Sigmoid colon (tissue), 7 donors: ENCODE data around the gene FAM50B. TPM values are rescaled to one million over a fixed set of nuclear protein-coding genes. Genes with fewer than 3 reads are reported as not detected.

Experiments
- DNase-seq: peaks from one replicate; pipeline ENCODE4 v3.0.0-alpha.2; 2019
- H3K27ac ChIP-seq, 4 donors: fragments of 200-600 bp; sonication (generic); one replicate each; pipeline ENCODE4 v1.5.1; 2016 to 2019; ENCODE audit warnings: mild to moderate bottlenecking in 1 of 4
- H3K27me3 ChIP-seq, 3 donors: fragments of 200-600 bp; sonication (generic); one replicate each; pipeline ENCODE4 v1.5.1; 2019; ENCODE audit warnings: mild to moderate bottlenecking in 1 of 3
- H3K36me3 ChIP-seq, 4 donors: fragments of 200-600 bp; sonication (generic); one replicate each; pipeline ENCODE4 v1.5.1; 2016 to 2019
- H3K4me1 ChIP-seq, 4 donors: fragments of 200-600 bp; sonication (generic); one replicate each; pipeline ENCODE4 v1.5.1; 2017 to 2019
- H3K4me3 ChIP-seq, 4 donors: fragments of 200-600 bp; sonication (generic); one replicate each; pipeline ENCODE4 v1.5.1; 2017 to 2019; ENCODE audit warnings: mild to moderate bottlenecking in 2 of 4, moderate library complexity in 1 of 4
- H3K9me3 ChIP-seq, 4 donors: fragments of 200-600 bp in 3 of 4; sonication (generic) in 3 of 4; one replicate each; pipeline versions ENCODE4 v1.5.1 to v1.6.1; 2013 to 2019
- EP300 ChIP-seq, 4 donors: sonication (generic); formaldehyde crosslinking; IDR thresholded peaks; one replicate each; pipeline ENCODE4 v1.6.1; 2017; ENCODE audit warnings: antibody characterized with exemption in 4 of 4
- POLR2A ChIP-seq, 2 donors: fragments of 450-650 bp; IDR thresholded peaks; one replicate each; pipeline ENCODE4 v1.6.1; 2016; ENCODE audit warnings: antibody characterized with exemption in 2 of 2, mild to moderate bottlenecking in 2 of 2, moderate library complexity in 2 of 2
- POLR2AphosphoS5 ChIP-seq, 4 donors: sonication (generic); formaldehyde crosslinking; IDR thresholded peaks; one replicate each; pipeline ENCODE4 v1.6.1; 2017; ENCODE audit warnings: antibody characterized with exemption in 4 of 4
- WGBS, 2 donors: extraction: QIAGEN DNeasy Blood & Tissue Kit; methylation state at CpG; one replicate each; pipeline ENCODE4 v1.1.7; 2013; 5-methylcytosine and 5-hydroxymethylcytosine counted together
- intact Hi-C: fragments of 100-400 bp; cut with DNase I; formaldehyde crosslinking; loops from one replicate; pipeline ENCODE4 v1.15.1; 2023
- polyA plus RNA-seq, 3 donors: library from polyadenylated mRNA; stranded (reverse); fragments of 200-250 nt; gene quantifications; one replicate each; pipeline ENCODE4 v1.2.3, GENCODE V29; 2013
- total RNA-seq, 4 donors: library from RNA; depleted of rRNA; stranded (reverse); fragments of >200 nt; gene quantifications; one replicate each; pipeline ENCODE4 v1.1.0, GENCODE V29; 2016
- TF ChIP-seq, protein P1 (sequence below), 4 experiments: fragments of 450-650 bp in 3 of 4; fragments of 200-600 bp in 1 of 4; IDR thresholded peaks; one replicate each; pipeline ENCODE4 v1.5.1; 2016 to 2019; ENCODE audit warnings: antibody characterized with exemption in 4 of 4, mild to moderate bottlenecking in 3 of 4, moderate library complexity in 2 of 4
- donor health status: healthy with polysubstance abuse.
- donor health status: Bipolar disorder and iron deficiency.
- donor health status: healthy.

FAM50B gene
- 10 to 100 TPM in 3 of 4 donors, 1 to 10 TPM in 1; 9.6 to 16.1 (median 13.3) TPM for total RNA-seq
- 1 to 10 TPM; 2.5 to 8.4 (median 5.4) TPM for polyA plus RNA-seq

- Histone ChIP-seq H3K4me1 (peaks cover 0 to 25% (median 8%) of the 10 kb centered on the region in 4 donors), H3K4me3 (peak within 1 kb of the TSS; percentile 39 to 55 (median 49)), H3K27me3 (no peaks in the 10 kb centered on the region), H3K27ac (peak within 1 kb of the TSS; percentile 67 to 80 (median 73)), H3K9me3 (no peaks in the 10 kb centered on the region), H3K36me3 (no peaks in the 10 kb centered on the region)
- peak; percentile 96 for DNase-seq
- 54% methylated on average over 49 of the region's 49 CpGs for WGBS, 2 donors
- no peak for TF ChIP-seq EP300 (IDR thresholded peaks at IDR 0.05)
- TF ChIP-seq, protein P1, sequence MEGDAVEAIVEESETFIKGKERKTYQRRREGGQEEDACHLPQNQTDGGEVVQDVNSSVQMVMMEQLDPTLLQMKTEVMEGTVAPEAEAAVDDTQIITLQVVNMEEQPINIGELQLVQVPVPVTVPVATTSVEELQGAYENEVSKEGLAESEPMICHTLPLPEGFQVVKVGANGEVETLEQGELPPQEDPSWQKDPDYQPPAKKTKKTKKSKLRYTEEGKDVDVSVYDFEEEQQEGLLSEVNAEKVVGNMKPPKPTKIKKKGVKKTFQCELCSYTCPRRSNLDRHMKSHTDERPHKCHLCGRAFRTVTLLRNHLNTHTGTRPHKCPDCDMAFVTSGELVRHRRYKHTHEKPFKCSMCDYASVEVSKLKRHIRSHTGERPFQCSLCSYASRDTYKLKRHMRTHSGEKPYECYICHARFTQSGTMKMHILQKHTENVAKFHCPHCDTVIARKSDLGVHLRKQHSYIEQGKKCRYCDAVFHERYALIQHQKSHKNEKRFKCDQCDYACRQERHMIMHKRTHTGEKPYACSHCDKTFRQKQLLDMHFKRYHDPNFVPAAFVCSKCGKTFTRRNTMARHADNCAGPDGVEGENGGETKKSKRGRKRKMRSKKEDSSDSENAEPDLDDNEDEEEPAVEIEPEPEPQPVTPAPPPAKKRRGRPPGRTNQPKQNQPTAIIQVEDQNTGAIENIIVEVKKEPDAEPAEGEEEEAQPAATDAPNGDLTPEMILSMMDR (IDR thresholded peaks at IDR 0.05), result peak; percentile 83 to 99 (median 96)
- TF ChIP-seq POLR2A (IDR thresholded peaks at IDR 0.05), result no peak
- TF ChIP-seq POLR2AphosphoS5 (IDR thresholded peaks at IDR 0.05), result peak; percentile 29 to 65 (median 54)
- intact Hi-C loops, result loop anchor here (1.0 to 2.0 kb wide), 4 partner anchors 84 to 141 kb away; partner anchors contain the start of gene PXDC1
These were observed at the start of gene FAM50B for GRCh38 chr6:3848925-3849605. TSS of gene FAM50B (plus strand) at chr6:3849373. CDS start at chr6:3849812, 439 bp downstream.

- Histone ChIP-seq H3K9me3 (no peaks in the 10 kb centered on the region), H3K27me3 (no peaks in the 10 kb centered on the region), H3K27ac (no peak overlapping the region), H3K4me3 (no peak overlapping the region), H3K36me3 (no peaks in the 10 kb centered on the region), H3K4me1 (peaks cover 0 to 50% (median 33%) of the 10 kb centered on the region in 4 donors)
- TF ChIP-seq EP300 (IDR thresholded peaks at IDR 0.05) (no peak), POLR2A (IDR thresholded peaks at IDR 0.05) (no peak), POLR2AphosphoS5 (IDR thresholded peaks at IDR 0.05) (no peak)
- TF ChIP-seq, protein P1 (IDR thresholded peaks at IDR 0.05), result no peak
- intact Hi-C loops, result no loop called here
- no peak for DNase-seq
- WGBS, 2 donors, result 75 to 96% methylated on average over 6 of the region's 6 CpGs
These were observed 49.5 kb upstream of the FAM50B start for GRCh38 chr6:3799719-3800118.

DNA sequence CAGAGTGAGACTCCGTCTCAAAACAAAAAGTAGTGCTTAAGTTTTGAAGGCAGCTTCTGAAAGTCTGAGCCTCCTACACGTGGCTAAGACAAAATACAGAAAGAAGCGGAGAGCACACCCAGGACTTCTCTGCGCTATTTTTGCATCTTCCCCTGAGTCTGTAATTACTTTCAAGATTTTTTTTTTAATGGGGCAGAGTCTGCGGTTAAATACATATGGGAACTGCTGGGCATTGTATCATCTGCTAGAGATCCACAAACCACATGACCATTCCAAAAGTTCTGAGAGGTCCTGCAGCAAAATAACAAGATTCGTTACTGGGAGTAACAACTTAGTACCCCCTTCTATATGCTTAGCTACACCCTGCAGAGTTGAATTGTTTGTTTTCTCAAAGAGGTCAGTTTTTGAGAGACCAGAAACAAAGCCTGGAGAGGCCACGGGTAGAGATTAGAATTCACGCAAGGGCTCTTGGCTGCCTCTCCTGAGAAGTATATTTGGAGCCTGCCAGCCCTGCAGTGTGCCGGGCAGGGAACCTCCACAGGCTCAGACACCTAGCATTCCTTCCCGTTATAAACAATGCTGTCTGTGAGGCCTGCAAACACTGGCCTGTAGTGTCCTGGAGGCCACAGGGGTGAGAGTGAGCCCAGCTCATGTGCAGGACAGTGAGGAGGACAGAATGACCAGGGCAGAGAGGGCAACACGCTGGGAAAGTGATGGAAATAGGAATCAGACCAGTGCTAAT lies 48.2 kb upstream of the FAM50B start:
- no peak for DNase-seq
- TF ChIP-seq POLR2AphosphoS5 (IDR thresholded peaks at IDR 0.05) (no peak), POLR2A (IDR thresholded peaks at IDR 0.05) (no peak), EP300 (IDR thresholded peaks at IDR 0.05) (no peak)
- TF ChIP-seq, protein P1 (IDR thresholded peaks at IDR 0.05), result no peak
- Histone ChIP-seq H3K9me3 (no peaks in the 10 kb centered on the region), H3K27ac (peak overlapping the region; percentile 31 to 88 (median 59)), H3K27me3 (no peaks in the 10 kb centered on the region), H3K4me3 (no peak overlapping the region), H3K4me1 (peaks cover 0 to 50% (median 33%) of the 10 kb centered on the region in 4 donors), H3K36me3 (no peaks in the 10 kb centered on the region)
- intact Hi-C loops, result no loop called here
- whole genome bisulfite sequencing, 2 donors, result 77 to 81% methylated on average over 11 of the region's 11 CpGs

GRCh38 chr6:3801960-3802359 lies 47.2 kb upstream of the FAM50B start:
- no peak for DNase-seq
- Histone ChIP-seq H3K9me3 (no peaks in the 10 kb centered on the region), H3K4me1 (peaks cover 0 to 50% (median 33%) of the 10 kb centered on the region in 4 donors), H3K27ac (peak overlapping the region in 3 of 4 donors; percentile 51 to 88 (median 67)), H3K27me3 (no peaks in the 10 kb centered on the region), H3K4me3 (no peak overlapping the region), H3K36me3 (no peaks in the 10 kb centered on the region)
- 89 to 92% methylated on average over 5 of the region's 5 CpGs for WGBS, 2 donors
- TF ChIP-seq, protein P1 (IDR thresholded peaks at IDR 0.05), result no peak
- no peak for TF ChIP-seq POLR2A (IDR thresholded peaks at IDR 0.05)
- TF ChIP-seq POLR2AphosphoS5 (IDR thresholded peaks at IDR 0.05), result no peak
- no peak for TF ChIP-seq EP300 (IDR thresholded peaks at IDR 0.05)
- intact Hi-C loops, result no loop called here
